NCI-H82 (cell line): ENCODE data around the gene POLRMT.

Experiments
- DNase-seq: peaks from one replicate; lab custom pipeline; 2025; lab: John Stamatoyannopoulos, UW

POLRMT gene

DNA sequence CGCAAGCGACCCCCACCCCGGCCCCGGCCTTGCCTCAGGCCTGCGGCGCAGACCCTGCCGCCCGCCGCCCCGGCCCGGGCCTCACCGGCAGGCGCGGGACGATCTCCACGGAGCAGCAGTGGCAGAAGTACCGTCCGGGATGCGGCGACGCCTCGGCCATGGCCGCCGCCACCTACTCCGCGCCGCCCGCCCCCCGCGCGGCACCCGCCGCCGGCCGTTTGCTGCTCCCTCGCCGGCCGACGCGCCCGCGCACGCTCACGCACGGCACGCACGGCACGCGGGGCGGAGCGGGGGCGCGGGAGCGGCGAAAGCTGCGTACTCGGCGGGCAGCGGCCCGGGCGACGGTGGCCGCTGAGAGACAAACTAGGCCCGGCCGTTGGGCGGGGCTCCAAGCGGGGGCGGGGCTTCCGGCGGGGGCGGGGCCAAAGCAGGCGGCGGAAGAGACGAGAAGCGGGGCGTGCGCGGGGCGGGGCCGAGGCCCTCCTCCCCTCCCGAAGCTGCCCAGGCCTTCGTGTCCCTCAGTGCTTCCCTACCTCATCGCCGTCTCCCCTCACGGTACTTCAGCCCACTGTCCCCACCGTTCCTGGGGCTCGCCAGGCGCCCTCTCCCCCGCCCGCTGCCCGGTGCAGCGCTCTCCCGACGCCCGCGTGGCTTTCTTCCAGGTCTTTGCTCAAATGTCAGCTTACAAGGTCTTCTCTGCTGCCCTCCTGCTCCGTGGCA lies 29.8 kb upstream of the POLRMT start, which contains the start of gene RNF126:
Gene RNF126 (minus strand): TSS at position 253 of the 720 bp plus-strand sequence. CDS start 93 bp downstream, at position 160.
- peak; percentile 88 for DNase-seq

DNA sequence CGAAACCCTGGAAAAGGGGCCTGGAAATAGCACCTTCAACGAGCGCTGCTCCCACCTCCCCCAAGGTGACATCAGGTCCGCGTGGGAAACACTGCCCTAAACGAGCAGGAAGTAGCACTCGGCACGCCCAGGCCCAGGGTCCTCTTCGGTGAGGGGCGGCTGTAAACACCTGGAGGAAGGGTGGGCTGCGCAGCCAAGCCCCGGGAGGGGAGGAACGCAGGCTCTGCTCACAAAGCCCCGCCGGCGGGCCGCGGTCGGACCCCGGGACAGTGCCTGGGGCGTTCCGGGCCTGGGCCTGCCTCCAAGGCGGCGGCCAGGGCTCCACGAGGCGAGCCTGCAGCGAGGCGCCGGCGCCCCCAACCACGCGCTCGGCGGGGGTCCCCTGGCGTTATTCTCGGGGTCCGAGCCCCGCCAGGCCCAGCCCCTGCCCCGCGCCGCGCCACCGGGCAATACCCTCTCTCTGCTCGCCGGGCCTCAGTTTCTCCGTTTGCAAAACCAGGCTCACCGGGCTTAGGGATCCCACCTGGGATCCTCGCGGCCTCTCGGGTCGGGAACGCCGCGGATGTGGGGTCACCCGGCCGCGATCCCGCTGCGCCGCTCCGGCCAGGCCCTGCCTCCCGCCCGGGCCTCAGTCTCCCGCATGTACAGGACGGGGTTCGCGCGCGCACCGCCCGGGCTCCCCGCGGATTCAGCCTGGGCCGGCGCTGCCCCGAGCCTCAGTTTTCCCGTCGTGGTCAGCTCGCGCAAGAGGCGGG lies 29.0 kb upstream of the POLRMT start:
- peak; percentile 55 for DNase-seq

DNA sequence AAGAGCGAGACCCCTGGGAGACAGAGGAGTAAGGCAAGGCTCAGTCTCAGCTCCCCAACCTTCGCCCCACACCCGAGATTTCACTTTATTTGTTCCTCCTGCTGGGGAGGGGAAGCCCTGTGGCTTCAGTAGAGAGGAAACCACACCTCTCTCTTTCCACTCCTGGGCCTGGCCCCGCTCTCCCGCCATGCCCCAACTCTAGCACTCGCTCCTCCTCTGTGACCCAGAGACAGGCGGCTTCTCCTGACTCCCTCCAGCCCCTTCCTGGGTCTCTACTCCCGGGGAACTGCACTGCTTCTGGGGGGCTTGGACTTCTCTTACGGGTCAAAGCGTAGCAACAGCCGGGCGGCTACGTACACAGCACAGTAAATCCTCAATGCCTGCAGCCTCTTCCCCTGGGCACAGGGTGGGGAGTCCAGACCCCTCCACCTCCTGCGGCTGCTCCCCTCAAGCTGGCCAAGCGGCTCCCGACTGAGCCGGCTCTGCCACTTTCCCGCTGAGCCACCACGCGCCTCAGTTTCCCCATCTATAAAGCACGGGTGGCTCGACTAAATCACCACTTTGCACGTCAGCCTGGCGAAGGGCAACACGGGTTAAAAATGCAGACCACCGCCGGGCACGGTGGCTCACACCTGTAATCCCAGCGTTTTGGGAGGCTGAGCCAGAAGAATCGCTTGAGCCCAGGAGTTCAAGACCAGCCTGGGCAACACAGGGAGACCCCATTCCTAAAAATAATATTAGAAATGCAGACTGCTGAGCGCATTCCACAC lies 28.3 kb upstream of the POLRMT start:
- no peak for DNase-seq

DNA sequence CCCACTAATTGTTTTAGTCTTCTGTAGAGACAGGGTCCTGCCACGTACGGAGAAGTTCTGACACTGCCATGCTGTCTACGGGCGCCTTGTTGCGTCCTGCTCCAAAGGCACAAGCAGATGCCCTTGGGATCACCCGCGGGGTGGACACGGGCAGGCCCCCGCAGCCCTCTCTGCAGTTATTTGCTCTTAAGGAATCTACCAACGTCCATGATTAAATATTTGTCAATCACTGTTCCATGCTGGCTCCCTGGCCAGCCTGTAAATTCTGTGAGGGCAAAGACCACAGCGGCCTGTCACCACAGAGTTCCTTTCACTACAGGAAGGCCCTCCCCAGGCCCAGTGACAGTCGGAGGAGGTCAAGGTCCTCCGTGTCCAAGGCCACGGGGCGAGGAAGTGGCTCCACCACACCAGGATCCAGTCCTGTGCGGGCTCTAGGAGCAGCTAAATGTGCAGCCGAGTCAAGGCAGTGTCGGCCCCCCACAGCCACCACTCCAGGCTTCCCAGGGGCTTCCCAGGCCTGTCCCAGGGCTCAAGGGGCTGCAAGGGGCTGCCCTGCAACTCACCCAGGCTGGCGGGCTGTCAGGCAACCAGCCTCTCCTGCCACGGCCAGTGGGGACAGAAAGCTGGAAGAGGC lies 27.6 kb upstream of the POLRMT start:
- no peak for DNase-seq

DNA sequence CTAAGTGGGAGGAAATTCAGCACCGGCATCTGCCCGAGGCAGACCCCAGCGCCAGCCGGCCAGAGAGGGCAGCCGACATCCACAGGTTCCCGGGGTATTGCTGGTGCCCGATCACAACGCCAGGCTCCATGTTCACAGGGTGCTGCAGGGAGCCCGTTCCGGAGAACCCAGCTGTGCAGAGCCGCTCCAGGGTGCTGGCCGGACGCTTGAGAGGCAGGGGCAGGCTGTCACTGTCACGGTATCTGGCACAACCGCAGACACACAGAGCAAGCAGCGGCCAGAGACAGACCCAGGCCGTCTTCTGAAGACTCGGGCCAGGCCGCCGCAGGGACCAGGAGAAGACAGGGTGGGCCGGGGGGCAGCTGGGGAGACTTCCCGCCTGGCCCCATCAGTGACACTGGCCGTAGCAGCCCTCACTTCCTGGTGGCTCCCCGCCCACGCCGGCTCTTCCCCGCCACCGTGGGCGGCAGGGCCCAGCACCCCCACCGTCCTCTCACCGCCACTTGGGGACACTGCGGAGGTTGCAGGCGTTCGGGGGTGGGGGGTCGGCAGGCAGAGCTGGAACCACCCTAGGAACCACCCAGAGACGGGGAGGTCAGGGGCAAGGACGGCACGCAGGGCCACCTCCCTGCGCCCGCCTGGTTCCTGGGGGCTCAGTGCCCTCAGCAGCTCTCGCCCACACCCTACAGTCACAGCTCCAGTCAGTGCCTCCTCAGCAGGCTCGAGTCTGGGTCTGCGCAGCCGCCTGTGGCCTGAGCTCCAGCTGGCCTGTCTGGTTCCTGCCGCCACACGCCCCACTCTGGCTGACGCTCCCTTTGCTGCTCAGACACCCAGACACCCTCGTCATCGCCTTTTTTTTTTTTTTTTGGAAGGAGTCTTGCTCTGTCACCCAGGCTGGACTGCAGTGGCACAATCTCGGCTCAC lies 25.8 kb upstream of the POLRMT start:
- no peak for DNase-seq

DNA sequence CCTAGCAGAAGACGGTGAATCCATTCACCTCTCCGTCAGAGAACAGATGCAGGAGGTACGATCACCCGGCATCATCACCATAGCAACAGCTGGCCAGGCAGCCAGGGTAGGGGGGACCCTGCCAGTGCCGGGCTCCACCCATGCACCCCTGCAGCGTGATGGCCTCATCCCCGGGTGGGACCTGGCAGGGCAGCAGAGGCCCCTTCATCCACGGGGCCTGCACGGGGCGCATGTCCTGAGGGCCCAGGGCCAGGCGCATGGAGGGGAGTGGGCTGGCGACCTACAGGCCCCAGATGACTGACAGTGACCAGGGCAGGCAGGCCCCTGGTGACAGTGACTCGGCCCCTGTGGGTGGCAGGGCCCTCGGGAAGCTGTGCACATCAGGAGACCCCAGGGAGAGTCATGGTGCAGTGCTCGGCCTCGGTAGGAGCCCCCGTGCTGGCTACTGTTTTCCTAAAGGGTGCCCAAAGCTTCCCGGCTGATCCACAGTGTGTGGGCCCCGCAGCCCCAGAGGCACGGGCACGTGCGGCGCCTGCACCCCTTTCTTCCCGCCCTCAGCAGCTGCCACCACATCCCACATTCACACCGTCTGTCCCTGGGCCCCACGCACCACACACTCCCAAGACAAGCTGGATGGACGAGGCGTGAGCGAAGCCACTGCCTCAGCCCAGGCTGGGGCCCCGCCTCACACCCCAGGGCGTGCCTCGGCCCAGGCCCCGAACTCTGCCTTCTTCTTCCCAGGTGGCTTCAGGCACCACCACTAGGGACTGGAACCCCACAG lies 24.9 kb upstream of the POLRMT start:
- DNase-seq = no peak

DNA sequence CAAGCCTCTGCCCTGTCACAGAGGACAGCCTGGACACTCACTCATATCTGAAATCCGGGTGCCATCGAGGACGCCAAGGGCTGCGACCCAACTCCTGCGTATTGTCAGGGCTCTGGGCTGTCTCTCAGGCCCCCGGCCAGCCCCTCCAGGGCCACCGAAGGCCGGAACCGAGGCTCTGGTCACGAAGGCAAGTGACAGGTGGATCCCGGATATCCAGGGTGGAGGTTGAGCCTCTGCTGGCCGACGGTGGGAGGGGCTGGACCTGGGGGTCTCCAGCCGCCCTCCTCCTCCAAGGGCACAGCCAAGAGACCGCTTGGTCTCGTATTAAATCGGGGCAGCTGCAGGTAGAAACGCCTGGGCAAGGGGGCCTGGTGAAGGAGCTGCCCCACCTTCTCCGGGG lies 24.3 kb upstream of the POLRMT start:
- no peak for DNase-seq

DNA sequence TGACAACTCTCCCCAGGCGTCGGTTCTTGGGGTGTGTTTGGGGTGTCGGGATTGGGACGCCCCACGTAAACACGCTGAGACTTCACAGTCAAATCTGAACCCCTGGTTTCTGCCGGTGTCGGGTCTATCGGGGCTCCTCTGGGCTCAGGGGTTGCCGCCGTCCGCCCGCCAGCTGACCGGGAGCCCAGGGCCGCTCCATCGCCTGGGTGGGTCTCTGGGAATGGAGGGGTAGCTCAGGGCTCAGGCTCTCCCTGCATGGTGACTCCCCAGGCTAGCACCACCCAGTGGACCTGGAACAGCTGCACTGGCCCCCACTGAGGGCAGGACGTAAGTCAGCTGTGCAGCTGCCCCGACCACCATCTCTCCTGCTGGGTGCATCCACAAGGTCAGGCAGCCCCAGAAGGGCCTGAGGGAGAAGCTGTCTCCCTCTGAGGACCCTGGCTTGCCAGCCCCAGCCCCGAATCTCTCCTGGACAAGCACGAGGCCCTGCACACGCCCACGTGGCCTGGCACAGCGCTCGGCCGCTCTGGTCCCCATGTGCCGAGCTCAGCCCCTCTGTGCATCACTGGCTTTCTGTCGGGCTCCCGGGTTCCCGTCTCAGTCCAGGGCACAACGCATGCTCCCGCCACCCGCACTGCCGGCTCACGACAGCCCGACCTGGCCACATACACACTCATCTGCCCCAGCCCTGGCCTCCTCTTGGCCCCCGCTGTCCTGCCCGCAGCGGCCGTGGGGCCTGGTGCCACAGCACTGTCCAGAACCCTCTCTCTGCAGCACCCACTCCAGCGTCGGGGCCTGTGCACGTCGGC lies 23.6 kb upstream of the POLRMT start:
- no peak for DNase-seq

DNA sequence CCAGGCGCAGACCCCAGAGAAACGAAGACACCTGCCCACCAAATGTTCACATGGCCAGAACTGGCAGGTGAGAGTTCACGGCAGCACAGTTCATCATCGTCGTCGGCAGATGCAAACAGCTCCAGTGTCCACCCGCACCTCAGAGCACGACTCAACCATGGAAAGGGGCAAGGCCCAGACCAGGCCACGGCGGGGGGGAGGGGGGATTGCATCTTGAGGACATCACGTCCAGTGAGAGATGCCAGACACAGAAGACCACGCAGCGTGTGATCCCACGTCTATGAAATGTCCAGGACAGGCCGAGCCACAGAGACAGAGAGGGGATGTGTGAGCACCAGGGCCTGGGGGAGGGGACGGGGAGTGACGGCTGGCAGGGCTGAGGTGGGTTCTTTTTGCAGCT lies 22.4 kb upstream of the POLRMT start:
- DNase-seq = no peak

DNA sequence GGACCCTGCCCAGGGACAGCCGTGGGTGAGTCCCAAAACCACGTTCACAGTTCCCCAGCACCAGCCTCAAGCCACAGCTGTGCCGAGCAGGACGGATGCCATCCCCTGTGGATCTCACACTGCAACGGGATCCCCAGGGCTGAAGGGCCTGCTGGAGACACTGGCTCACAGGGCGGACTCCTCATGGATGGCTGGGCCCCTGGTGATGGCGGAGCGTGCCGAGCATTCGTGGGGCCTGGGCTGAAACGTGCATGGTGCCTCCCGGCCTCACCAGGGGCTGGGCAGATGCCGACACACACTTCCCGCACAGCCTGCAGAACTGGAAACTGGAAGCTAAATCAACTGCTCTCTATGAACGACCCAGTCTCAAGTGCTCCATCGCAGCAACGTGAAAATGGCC lies 20.1 kb upstream of the POLRMT start:
- DNase-seq = no peak

DNA sequence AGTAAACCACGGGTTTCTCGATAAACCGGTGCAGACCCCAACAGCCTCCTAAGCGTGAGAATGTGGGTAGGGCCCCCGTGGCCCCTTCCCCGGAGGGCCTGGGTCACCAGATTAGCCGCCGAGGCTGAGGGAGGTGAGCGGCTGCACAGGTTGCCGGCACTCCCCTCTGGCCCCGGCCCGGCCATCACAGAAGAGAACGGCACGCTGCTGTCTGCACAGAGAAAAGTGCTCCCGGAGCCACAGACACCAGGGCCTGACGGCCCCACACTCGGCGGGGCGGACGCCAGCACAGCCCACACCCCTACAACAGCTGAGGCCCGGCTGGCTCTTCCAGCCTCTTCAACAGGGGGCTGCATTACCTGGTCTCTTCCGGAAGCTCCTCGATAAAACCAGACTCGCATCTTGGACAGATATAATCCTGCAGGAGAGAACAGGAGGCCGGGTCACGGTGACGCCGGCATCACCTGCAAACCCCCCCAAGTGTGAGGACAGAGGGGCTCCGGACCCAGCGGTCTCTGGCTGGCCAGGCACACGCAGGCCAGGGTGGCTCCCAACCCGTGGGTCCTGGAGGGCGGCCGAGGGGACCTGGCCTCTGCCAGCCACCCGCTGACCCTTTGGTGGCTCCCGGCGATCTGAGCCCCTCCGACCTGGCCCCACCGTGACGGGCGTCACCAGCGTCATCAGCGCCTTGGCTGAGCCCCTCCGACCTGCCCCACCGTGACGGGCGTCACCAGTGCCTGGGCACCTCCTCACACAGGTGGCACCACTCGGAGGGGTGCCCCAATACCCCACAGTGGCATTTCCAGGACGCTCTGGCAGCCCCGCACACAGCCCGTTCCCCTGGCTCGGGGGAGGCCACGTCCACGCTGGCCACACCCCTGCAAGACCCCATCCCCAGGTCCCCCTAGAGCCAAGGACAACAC lies 19.4 kb upstream of the POLRMT start:
- DNase-seq = no peak

DNA sequence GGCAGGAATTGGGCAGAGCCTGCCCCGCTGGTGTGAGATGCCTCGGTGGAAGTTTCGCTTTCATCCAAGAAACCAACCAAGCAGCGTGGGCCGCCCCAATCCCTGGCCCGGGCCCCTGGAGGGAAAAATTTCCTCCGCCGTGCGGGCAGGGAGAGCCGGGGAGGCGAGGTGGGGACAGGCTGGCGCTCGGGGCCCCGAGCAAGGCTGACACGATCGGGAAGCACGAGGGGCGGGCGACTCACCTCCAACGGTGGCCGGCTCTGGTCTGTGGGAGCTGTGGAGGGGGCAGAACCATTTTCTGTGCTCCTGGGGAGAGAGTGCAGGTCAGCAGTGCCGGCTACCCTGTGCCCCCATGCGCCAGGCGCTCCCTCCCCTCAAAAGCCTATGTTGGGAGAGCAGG lies 18.7 kb upstream of the POLRMT start:
- no peak for DNase-seq

DNA sequence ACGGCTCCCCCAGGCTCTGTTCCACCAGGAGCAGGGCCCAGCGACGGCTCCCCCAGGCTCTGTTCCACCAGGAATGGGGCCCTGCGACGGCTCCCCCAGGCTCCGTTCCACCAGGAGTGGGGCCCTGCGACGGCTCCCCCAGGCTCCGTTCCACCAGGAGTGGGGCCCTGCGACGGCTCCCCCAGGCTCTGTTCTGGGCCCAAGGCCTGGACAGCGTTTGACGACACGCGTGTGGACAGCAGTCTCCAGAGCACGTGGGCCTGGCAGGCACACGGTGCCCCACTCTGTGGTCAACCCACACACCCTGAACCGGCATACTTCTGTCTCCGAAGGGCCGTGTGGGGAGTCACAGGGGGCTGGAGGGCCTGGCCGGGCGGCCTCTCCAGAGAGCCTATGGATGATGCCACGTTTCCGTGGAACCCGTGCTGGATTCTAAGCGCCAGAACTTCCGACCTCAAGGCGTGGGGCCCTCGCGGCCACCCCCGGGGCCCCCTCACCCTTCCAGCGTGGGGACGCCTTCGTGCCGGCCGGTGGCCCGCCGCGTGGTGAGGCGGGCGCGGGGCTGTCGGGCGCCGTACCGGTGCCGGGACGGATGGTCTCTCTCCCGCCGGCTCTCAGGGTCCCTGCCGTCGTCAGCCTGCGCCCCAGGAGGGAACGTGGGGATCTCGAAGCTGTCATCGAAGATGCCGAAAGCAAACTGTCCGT lies 17.9 kb upstream of the POLRMT start:
- no peak for DNase-seq

DNA sequence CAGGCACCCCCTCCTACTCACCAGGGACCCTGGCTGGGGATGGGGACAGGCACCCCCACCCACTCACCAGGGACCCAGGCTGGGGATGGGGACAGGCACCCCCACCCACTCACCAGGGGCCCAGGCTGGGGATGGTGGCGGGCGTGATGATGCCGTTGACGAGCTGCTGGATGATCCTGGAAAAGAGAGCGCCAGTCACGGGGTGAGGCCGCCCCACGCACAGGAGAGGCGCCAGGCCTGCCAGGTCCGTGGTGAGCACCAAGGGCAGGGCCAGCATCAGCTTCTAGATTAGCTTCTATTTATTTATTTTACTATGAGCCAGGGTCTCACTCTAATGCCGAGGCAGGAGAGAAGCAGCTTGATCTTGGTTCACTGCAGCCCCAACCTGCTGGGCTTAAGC lies 16.8 kb upstream of the POLRMT start:
- no peak for DNase-seq

DNA sequence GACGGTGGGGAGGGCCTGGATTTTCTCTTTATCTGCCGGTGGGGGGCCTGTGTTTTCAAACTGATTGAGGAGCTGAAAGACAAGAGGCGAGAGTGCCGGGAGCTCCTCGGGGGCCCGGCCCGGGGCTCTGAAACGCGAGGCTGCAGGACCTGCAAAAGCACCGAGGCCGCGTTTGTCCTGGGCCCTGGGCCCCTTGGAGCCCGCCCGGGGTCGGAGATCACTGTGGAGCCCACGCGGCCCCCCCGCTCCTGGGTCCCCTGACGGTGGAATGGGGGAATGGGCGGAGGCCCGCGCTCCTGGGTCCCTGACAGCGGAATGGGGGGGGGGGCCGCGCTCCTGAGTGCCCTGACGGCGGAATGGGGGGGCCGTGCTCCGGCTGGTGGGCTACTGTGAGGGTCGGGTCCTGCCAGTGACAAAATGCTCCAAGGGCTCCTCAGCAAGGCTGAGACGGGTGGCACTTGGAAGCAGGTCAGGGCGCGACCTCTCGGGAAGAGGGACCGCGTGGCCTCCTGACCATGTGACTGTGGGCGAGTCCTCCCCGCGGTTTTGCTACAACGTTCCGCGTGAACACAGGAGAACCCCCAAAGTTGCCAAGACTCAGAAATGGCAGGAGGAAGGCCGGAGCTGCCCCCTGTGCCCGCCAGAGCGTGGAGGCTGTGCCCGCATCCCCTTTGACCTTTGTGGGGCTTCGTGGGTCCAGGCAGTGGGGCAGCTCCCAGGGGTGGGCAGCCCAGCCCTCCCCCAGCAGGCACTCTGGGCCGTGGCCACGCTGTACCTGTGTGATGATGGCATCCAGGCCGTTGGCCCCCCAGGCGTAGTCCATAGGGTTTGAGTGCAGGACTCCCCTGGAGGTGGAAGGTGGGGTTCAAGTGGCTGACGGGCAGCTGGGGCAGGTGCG lies 15.8 kb upstream of the POLRMT start:
- no peak for DNase-seq

DNA sequence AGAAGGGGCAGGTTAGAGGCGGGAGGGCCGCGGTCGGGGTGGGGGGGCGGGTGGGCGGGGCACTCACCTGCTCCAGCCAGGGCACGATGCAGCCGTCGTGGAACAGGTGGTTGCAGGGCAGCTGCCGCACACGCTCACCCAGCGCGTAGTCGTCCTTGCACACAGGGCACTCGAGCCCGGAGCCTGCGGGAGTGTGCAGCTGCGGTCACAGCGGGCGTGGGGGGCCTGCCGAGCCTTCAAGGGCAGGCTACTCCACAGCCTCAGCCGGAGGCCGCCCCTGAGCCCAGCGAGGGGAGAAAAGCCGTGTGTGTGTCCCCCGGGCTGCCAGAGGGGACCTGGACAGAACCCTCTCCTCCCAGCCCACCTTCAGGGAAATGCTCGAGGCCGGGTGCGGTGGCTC lies 15.0 kb upstream of the POLRMT start:
- DNase-seq = no peak
